Adrenal gland (tissue), 12 donors: Measurements from ENCODE around the gene OSTF1. TPM values are rescaled to one million over a fixed set of nuclear protein-coding genes. Genes with fewer than 3 reads are reported as not detected.

Source experiments
- DNase-seq, 7 donors: peaks; one replicate each; pipeline ENCODE4 v3.0.0-alpha.2; 2019 to 2020
- H3K27ac ChIP-seq, 5 donors: fragments of 200-600 bp; sonication (generic) in 4 of 5; 1 replicate in 3 of 5; 2 replicates in 2 of 5; pipeline versions ENCODE4 v1.5.1 to v1.8.0; 2016 to 2020; ENCODE audit warnings: mild to moderate bottlenecking in 1 of 5
- H3K27me3 ChIP-seq: fragments of 200-600 bp; 2 replicates; pipeline ENCODE4 v1.8.0; 2021
- H3K36me3 ChIP-seq, 2 donors: fragments of 200-600 bp; replicated peaks in 1 of 2; 1 replicate in 1 of 2; 2 replicates in 1 of 2; pipeline versions ENCODE4 v1.5.1 to v1.8.0; 2018 to 2022
- H3K4me1 ChIP-seq, 2 donors: fragments of 200-600 bp; replicated peaks in 1 of 2; 1 replicate in 1 of 2; 2 replicates in 1 of 2; pipeline versions ENCODE4 v1.5.1 to v1.8.0; 2018 to 2021
- H3K4me3 ChIP-seq, 4 donors: fragments of 200-600 bp; sonication (generic) in 3 of 4; one replicate each; pipeline ENCODE4 v1.5.1; 2016 to 2018
- H3K9me3 ChIP-seq, 3 donors: fragments of 200-600 bp; sonication (generic) in 1 of 3; replicated peaks in 1 of 3; 1 replicate in 2 of 3; 2 replicates in 1 of 3; pipeline versions ENCODE4 v1.5.1 to v1.8.0; 2016 to 2021
- CTCF ChIP-seq, 6 experiments: fragments of 450-650 bp in 4 of 6; fragments of 200-600 bp in 2 of 6; sonication (generic) in 1 of 6; IDR thresholded peaks; 1 replicate in 5 of 6; 2 replicates in 1 of 6; pipeline versions ENCODE4 v1.5.1 to v1.8.0; 2016 to 2021; ENCODE audit warnings: antibody characterized with exemption in 6 of 6, mild to moderate bottlenecking in 2 of 6, moderate library complexity in 1 of 6
- POLR2A ChIP-seq, 2 donors: fragments of 450-650 bp; IDR thresholded peaks; one replicate each; pipeline ENCODE4 v1.6.1; 2017; ENCODE audit warnings: antibody characterized with exemption in 2 of 2, mild to moderate bottlenecking in 2 of 2, moderate library complexity in 1 of 2
- WGBS, 4 donors: extraction: QIAGEN DNeasy Blood & Tissue Kit in 2 of 4; methylation state at CpG; one replicate each; pipeline versions ENCODE4 v1.1.5 to v1.1.7; 2013 to 2017; 5-methylcytosine and 5-hydroxymethylcytosine counted together
- intact Hi-C, 2 donors: fragments of 100-400 bp; cut with DNase I; formaldehyde crosslinking; loops; one replicate each; pipeline versions ENCODE4 v1.14.1 to v1.15.0; 2022 to 2023
- polyA plus RNA-seq, 3 donors: library from polyadenylated mRNA; stranded (reverse); fragments of 200-250 nt in 2 of 3; fragments of 350-450 nt in 1 of 3; fragmentation: Illumina TruSeq in 1 of 3; extraction: RNeasy Lipid Tissue Mini Kit (QIAGEN cat#74804) in 1 of 3; gene quantifications; one replicate each; pipeline ENCODE4 v1.2.3, GENCODE V29; 2013 to 2014
- total RNA-seq, 9 donors: library from RNA; depleted of rRNA in 4 of 9; stranded (reverse); fragments of >200 nt in 4 of 9; fragments of 120-200 nt in 1 of 9; fragmentation: NEBNext Ultra II Directional in 1 of 9; extraction: Animal tissue kit (Norgen Biotek cat#: 25700) in 1 of 9; gene quantifications; one replicate each; pipeline versions ENCODE4 v1.1.0 to v1.2.4, GENCODE V29; 2013 to 2023
- donor health status: healthy with polysubstance abuse.
- donor health status: Bipolar disorder and iron deficiency.
- donor health status: DM: yes; HTN: yes; CAD: no.
- donor health status: DM: no; HTN: no; CAD: no.
- donor health status: DM: no; HTN: no; CAD: no.
- donor health status: DM: yes; HTN: yes; CAD: no.

Gene OSTF1
- total and polyA plus RNA-seq, 12 donors, result 21.0 to 52.2 (median 34.9) TPM

DNA sequence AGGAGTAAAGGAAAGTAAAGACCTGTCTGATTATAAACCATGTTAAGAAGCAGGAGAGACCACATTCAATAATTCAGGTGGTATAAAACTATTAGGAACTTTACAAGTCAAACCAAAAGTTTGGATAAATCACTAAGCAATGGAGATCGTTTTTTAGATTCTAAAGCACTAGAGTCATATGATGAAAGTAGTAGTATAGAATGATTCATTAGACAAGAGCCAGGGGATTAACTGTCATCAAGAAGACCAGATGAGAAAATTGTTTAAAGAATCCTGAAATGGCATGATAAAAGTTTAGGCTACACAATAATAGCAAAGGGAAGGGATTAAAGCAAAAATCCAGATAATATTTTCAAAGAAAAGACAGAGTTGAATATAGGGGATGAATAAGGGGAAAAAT is 47.3 kb upstream of the OSTF1 start:
- H3K4me1 ChIP-seq, result no peaks in the 10 kb centered on the region

DNA sequence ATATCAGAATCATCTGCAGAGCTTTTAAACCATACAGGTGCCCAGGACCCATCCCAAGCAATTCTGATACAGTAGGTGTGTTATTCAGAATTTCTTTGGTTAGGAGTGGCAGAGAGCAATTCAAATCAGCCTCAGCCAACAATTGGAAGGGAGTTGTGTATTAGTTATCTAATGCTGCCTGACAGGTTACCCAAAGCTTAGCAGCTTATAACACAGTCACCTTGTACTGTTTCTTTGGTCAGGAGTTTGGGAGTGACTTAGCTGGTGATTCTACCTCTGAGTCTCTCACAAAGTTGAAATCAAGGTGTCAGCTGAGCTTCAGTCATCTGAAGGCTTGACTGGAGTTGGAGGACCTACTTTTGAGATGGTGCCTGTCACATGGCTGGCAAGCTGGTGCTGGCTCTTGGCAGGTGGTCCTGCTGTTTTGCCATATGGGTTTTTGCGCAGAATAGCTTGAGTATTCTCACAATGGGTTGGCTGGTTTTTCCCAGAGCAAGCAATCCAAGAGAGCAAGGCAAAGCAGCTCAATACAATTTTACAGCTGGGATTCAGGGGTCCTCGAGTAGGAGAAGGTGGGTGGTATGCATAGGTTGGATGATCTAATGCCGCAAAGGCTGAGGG is 41.5 kb upstream of the OSTF1 start:
- Histone ChIP-seq H3K27ac (no peak overlapping the region), H3K36me3 (no peaks in the 10 kb centered on the region), H3K4me1 (no peaks in the 10 kb centered on the region), H3K4me3 (no peak overlapping the region), H3K27me3 (no peaks in the 10 kb centered on the region), H3K9me3 (no peaks in the 10 kb centered on the region)
- TF ChIP-seq CTCF (IDR thresholded peaks at IDR 0.05) (no peak), POLR2A (IDR thresholded peaks at IDR 0.05) (no peak)
- 79 to 94% (median 88%) methylated on average over 3 of the region's 3 CpGs for WGBS, 4 donors
- intact Hi-C loops, result no loop called here
- DNase-seq, result no peak

More for the DNA sequence above, 47.3 kb upstream of the OSTF1 start:
- no peak for TF ChIP-seq POLR2A (IDR thresholded peaks at IDR 0.05)
- TF ChIP-seq CTCF (IDR thresholded peaks at IDR 0.05), result no peak
- 71 to 83% (median 76%) methylated on average over 1 of the region's 1 CpG for WGBS, 4 donors
- H3K4me3 ChIP-seq, result no peak overlapping the region
- no peak for DNase-seq
- H3K27me3 ChIP-seq, result no peaks in the 10 kb centered on the region
- intact Hi-C loops, result no loop called here
- no peaks in the 10 kb centered on the region for H3K9me3 ChIP-seq
- no peak overlapping the region for H3K27ac ChIP-seq
- H3K36me3 ChIP-seq, result no peaks in the 10 kb centered on the region

GRCh38 chr9:75047506-75047905 is 40.8 kb upstream of the OSTF1 start:
- no peak for TF ChIP-seq POLR2A (IDR thresholded peaks at IDR 0.05)
- no peak for TF ChIP-seq CTCF (IDR thresholded peaks at IDR 0.05)
- WGBS, 4 donors, result 38 to 46% (median 43%) methylated on average over 2 of the region's 2 CpGs
- Histone ChIP-seq H3K36me3 (no peaks in the 10 kb centered on the region), H3K27ac (no peak overlapping the region), H3K27me3 (no peaks in the 10 kb centered on the region), H3K9me3 (no peaks in the 10 kb centered on the region), H3K4me3 (no peak overlapping the region), H3K4me1 (no peaks in the 10 kb centered on the region)
- intact Hi-C loops, result no loop called here
- no peak for DNase-seq

- intact Hi-C loops, result no loop called here
- no peak overlapping the region for H3K27ac ChIP-seq
- no peaks in the 10 kb centered on the region for H3K4me1 ChIP-seq
- H3K4me3 ChIP-seq, result no peak overlapping the region
- no peaks in the 10 kb centered on the region for H3K9me3 ChIP-seq
- TF ChIP-seq CTCF (IDR thresholded peaks at IDR 0.05) (no peak), POLR2A (IDR thresholded peaks at IDR 0.05) (no peak)
- no peak for DNase-seq
- H3K27me3 ChIP-seq, result no peaks in the 10 kb centered on the region
- H3K36me3 ChIP-seq, result no peaks in the 10 kb centered on the region
Measured at GRCh38 chr9:75051285-75051684, 37.0 kb upstream of the OSTF1 start.
